HepG2 (cell line): ENCODE results near the gene ADGRL3. TPM values are rescaled to one million over a fixed set of nuclear protein-coding genes. Genes with fewer than 3 reads are reported as not detected.

Experiments used
- ATAC-seq: fragments of 200-7000 bp; cut with Tn5 transposase; 3 replicates; pipeline ENCODE4 v1.9.1; 2020; ENCODE audit warnings: mild to moderate bottlenecking, moderate library complexity
- BruUV-seq: library from RNA; stranded (reverse); fragments of 400-500 nt; replicated peaks from 2 replicates; lab custom pipeline; 2021; lab: Mats Ljungman, UMichigan
- CTCF ChIA-PET: fragments of 300-600 bp; formaldehyde crosslinking; extraction: SDS; loops from one replicate; lab custom pipeline; 2021; ENCODE audit warnings: low total read pairs, inconsistent platforms, low intra/inter-chr PET ratio; lab: Yijun Ruan, JAX
- POLR2A ChIA-PET: fragments of 350-600 bp; sonication (Branson Sonifier 250); formaldehyde crosslinking; loops from one replicate; lab custom pipeline; 2020; ENCODE audit warnings: antibody characterized with exemption, inconsistent platforms; lab: Yijun Ruan, JAX
- DNase-seq: peaks from one replicate; pipeline ENCODE4 v3.0.0-alpha.2; 2015; ENCODE audit warnings: low spot score
- FAIRE-seq: peaks from 3 replicates; lab custom pipeline; 2011; peaks lifted over from hg19 to GRCh38; lab: Jason Lieb, UNC
- H2AFZ ChIP-seq: one replicate; pipeline ENCODE4 v1.6.1; 2011; ENCODE audit warnings: low read length, inconsistent platforms
- H3K27ac ChIP-seq: fragments of 300-600 bp; 3 replicates; pipeline ENCODE4 v1.8.0; 2011; ENCODE audit warnings: mixed run types, mild to moderate bottlenecking, mixed read lengths, low read length, inconsistent platforms; ENCODE audit not compliant: insufficient read depth; ENCODE audit errors: extremely low read length
- H3K27me3 ChIP-seq, 2 experiments: fragments of 200-600 bp in 1 of 2; 2 replicates in 1 of 2; 3 replicates in 1 of 2; pipeline versions ENCODE4 v1.6.0 to v1.8.0; 2011; ENCODE audit warnings: low read length in 2 of 2, mild to moderate bottlenecking in 2 of 2, moderate library complexity in 2 of 2, inconsistent platforms in 1 of 2; ENCODE audit not compliant: insufficient read depth in 2 of 2, control insufficient read depth in 1 of 2
- H3K36me3 ChIP-seq, 2 experiments: fragments of 200-600 bp in 1 of 2; replicated peaks in 1 of 2; 2 replicates in 1 of 2; 3 replicates in 1 of 2; pipeline versions ENCODE4 v1.5.1 to v1.8.0; 2011; ENCODE audit warnings: low read length in 2 of 2, inconsistent platforms in 1 of 2; ENCODE audit not compliant: insufficient read depth in 2 of 2, control insufficient read depth in 1 of 2
- H3K4me1 ChIP-seq: 2 replicates; pipeline ENCODE4 v1.5.1; 2012; ENCODE audit warnings: low read length, inconsistent platforms; ENCODE audit not compliant: insufficient read depth
- H3K4me2 ChIP-seq: 2 replicates; pipeline ENCODE4 v1.6.0; 2011; ENCODE audit warnings: low read depth, low read length, inconsistent platforms
- H3K4me3 ChIP-seq, 3 experiments: fragments of 200-600 bp in 1 of 3; sonication (generic), shearing (Covaris generic) in 1 of 3; replicated peaks in 1 of 3; 2 replicates each; pipeline ENCODE4 v1.5.1; 2011 to 2016; ENCODE audit warnings: low read length in 3 of 3, inconsistent platforms in 2 of 3, low read depth in 2 of 3, mild to moderate bottlenecking in 2 of 3, control low read depth in 1 of 3, mixed read lengths in 1 of 3; ENCODE audit not compliant: insufficient read depth in 1 of 3
- H3K79me2 ChIP-seq: one replicate; pipeline ENCODE4 v1.6.1; 2011; ENCODE audit warnings: low read length, inconsistent platforms; ENCODE audit not compliant: insufficient read depth
- H3K9ac ChIP-seq: 2 replicates; pipeline ENCODE4 v1.6.0; 2011; ENCODE audit warnings: mild to moderate bottlenecking, low read depth, low read length, inconsistent platforms; ENCODE audit not compliant: insufficient read depth
- H3K9me3 ChIP-seq: 2 replicates; pipeline ENCODE4 v1.5.1; 2012; ENCODE audit warnings: mild to moderate bottlenecking, low read length
- H4K20me1 ChIP-seq: 2 replicates; pipeline ENCODE4 v1.6.0; 2011; ENCODE audit warnings: inconsistent platforms, mild to moderate bottlenecking, low read length, moderate library complexity; ENCODE audit not compliant: insufficient read depth
- CEBPG ChIP-seq: IDR thresholded peaks from 2 replicates; pipeline ENCODE4 v1.6.1; 2016
- FOXA1 ChIP-seq, 2 experiments: fragments of 450-650 bp in 1 of 2; sonication (generic) in 1 of 2; formaldehyde crosslinking in 1 of 2; IDR thresholded peaks; 2 replicates each; pipeline versions ENCODE4 v1.4.0 to v1.6.1; 2016 to 2020; ENCODE audit warnings: missing genetic modification reagents in 1 of 2
- NFKB2 ChIP-seq: sonication (generic); formaldehyde crosslinking; IDR thresholded peaks from 2 replicates; pipeline ENCODE4 v1.4.0; 2020; ENCODE audit warnings: missing genetic modification reagents, borderline replicate concordance
- NFRKB ChIP-seq: fragments of 450-650 bp; IDR thresholded peaks from 2 replicates; pipeline ENCODE4 v1.6.1; 2017
- SP2 ChIP-seq: sonication (generic); formaldehyde crosslinking; IDR thresholded peaks from 2 replicates; pipeline ENCODE4 v1.5.1; 2020; ENCODE audit warnings: mild to moderate bottlenecking, missing genetic modification reagents
- TOE1 ChIP-seq: sonication (generic); formaldehyde crosslinking; IDR thresholded peaks from 2 replicates; pipeline ENCODE4 v1.4.0; 2020; ENCODE audit warnings: mild to moderate bottlenecking, missing genetic modification reagents
- YY1 ChIP-seq: IDR thresholded peaks from 2 replicates; pipeline ENCODE4 v1.6.1; 2011; ENCODE audit warnings: low read length, low read depth, moderate library complexity, mild to moderate bottlenecking; ENCODE audit not compliant: insufficient read depth, insufficient replicate concordance
- ZHX2 ChIP-seq, 2 experiments: sonication (generic) in 1 of 2; formaldehyde crosslinking in 1 of 2; IDR thresholded peaks; 2 replicates each; pipeline versions ENCODE4 v1.6.1 to v1.9.0; 2014 to 2022; ENCODE audit warnings: antibody characterized with exemption in 1 of 2, borderline replicate concordance in 1 of 2, inconsistent platforms in 1 of 2, low read depth in 1 of 2, missing genetic modification reagents in 1 of 2
- ZKSCAN8 ChIP-seq: IDR thresholded peaks from 2 replicates; pipeline ENCODE4 v1.6.1; 2016; ENCODE audit warnings: borderline replicate concordance, missing genetic modification reagents, missing compliant biosample characterization
- WGBS: methylation state at CpG from one replicate; pipeline ENCODE4 v1.1.6; 2017; ENCODE audit warnings: low lambda C conversion rate; 5-methylcytosine and 5-hydroxymethylcytosine counted together
- in situ Hi-C: cut with HindIII; loops from 2 replicates; pipeline ENCODE4 v1.10.0; 2017; ENCODE audit warnings: low pct_unique_long_range_greater_than_20kb; ENCODE audit not compliant: extremely low pct_ligation_motif_present
- intact Hi-C: fragments of 100-400 bp; cut with micrococcal nuclease; formaldehyde crosslinking; loops from one replicate; pipeline ENCODE4 v1.10.0; 2022; ENCODE audit not compliant: unreplicated experiment
- polyA plus RNA-seq, 8 experiments: library from polyadenylated mRNA; depleted of rRNA in 3 of 8; stranded (reverse) in 7 of 8; unstranded in 1 of 8; fragments of >200 nt; fragmentation: Illumina TruSeq in 4 of 8; extraction: Trizol in 4 of 8; gene quantifications; 2 replicates each; pipeline versions ENCODE4 v1.2.1 to v1.2.3, GENCODE V29; 2011 to 2016; ENCODE audit warnings: low read depth in 4 of 8, missing spikeins in 1 of 8, mixed read lengths in 1 of 8; ENCODE audit not compliant: insufficient read depth in 1 of 8
- total RNA-seq, 5 experiments: library from RNA; depleted of rRNA; stranded (reverse); fragments of >200 nt; fragmentation: Illumina TruSeq; extraction: Trizol; gene quantifications; 2 replicates each; pipeline ENCODE4 v1.2.3, GENCODE V29; 2016; ENCODE audit warnings: low read depth in 1 of 5
- TF ChIP-seq, protein P1 (sequence below): IDR thresholded peaks from 2 replicates; pipeline ENCODE4 v1.6.1; 2018; ENCODE audit warnings: missing genetic modification reagents, mild to moderate bottlenecking, missing compliant biosample characterization
- TF ChIP-seq, protein P2 (sequence below): sonication (generic); formaldehyde crosslinking; IDR thresholded peaks from 2 replicates; pipeline ENCODE4 v1.8.0; 2022; ENCODE audit warnings: missing genetic modification reagents, low read depth, mild to moderate bottlenecking, borderline replicate concordance

ADGRL3 gene
- total and polyA plus RNA-seq, 2 of the 13 experiments (the other 11 are each of a cell fraction or from before 2014, with no cell fraction given), result 0.04 to 0.05 TPM

DNA sequence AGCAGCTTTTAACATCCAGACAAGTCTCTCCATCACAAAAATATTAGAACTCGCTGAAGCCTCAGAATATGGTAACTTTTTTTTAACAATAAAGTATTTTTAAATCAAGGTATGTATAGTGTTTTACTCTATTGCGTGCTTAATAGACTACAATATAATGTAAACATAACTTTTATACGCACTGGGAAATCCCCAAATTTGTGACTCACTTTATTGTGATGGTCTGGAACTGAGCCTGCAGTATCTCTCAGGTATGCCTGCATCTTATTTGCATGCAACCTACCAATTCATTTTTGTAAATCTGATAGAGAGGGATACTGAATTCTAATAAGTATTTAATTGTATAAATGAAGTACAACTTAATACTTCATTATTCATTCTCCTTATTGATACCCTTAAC, 823.5 kb downstream of the ADGRL3 start:
- no peak for ATAC-seq
- Histone ChIP-seq H3K4me3 (no peak overlapping the region), H3K79me2 (no peaks in the 10 kb centered on the region), H3K9ac (no peak overlapping the region), H3K36me3 (no peaks in the 10 kb centered on the region), H3K4me2 (no peak overlapping the region), H2AFZ (no peak overlapping the region), H3K27ac (no peak overlapping the region), H3K27me3 (no peaks in the 10 kb centered on the region), H3K9me3 (no peaks in the 10 kb centered on the region), H3K4me1 (no peaks in the 10 kb centered on the region), H4K20me1 (no peaks in the 10 kb centered on the region)
- BruUV-seq, result no TSS peak
- POLR2A ChIA-PET, result no interaction called here
- in situ Hi-C loops, result no loop called here
- FAIRE-seq, result no peak
- TF ChIP-seq FOXA1 (IDR thresholded peaks at IDR 0.05), result no peak
- no peak for TF ChIP-seq FOXA1 (CRISPR knock-in tag; IDR thresholded peaks at IDR 0.05)
- TF ChIP-seq CEBPG (CRISPR knock-in tag), result no peak
- TF ChIP-seq, protein P1, sequence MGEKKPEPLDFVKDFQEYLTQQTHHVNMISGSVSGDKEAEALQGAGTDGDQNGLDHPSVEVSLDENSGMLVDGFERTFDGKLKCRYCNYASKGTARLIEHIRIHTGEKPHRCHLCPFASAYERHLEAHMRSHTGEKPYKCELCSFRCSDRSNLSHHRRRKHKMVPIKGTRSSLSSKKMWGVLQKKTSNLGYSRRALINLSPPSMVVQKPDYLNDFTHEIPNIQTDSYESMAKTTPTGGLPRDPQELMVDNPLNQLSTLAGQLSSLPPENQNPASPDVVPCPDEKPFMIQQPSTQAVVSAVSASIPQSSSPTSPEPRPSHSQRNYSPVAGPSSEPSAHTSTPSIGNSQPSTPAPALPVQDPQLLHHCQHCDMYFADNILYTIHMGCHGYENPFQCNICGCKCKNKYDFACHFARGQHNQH (CRISPR knock-in tag), result no peak
- TF ChIP-seq ZHX2 (IDR thresholded peaks at IDR 0.05; ENCODE audit: low read depth), result no peak
- no peak for TF ChIP-seq ZHX2 (CRISPR knock-in tag; IDR thresholded peaks at IDR 0.05; ENCODE audit: borderline replicate concordance)
- TF ChIP-seq NFRKB, result no peak
- TF ChIP-seq, protein P2, sequence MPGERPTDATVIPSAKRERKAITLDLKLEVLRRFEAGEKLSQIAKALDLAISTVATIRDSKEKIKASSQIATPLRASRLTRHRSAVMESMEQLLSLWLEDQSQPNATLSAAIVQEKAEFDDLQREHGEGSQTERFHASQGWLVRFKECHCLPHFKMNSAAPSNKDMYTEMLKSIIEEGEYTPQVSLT (CRISPR knock-in tag), result no peak
- TF ChIP-seq TOE1, result no peak
- no peak for TF ChIP-seq SP2 (CRISPR knock-in tag)
- no peak for TF ChIP-seq NFKB2 (CRISPR knock-in tag)
- no peak for TF ChIP-seq ZKSCAN8 (CRISPR knock-in tag)
- no peak for TF ChIP-seq YY1
- no peak for DNase-seq
- WGBS, result 0% methylated on average over 3 of the region's 3 CpGs
- CTCF ChIA-PET, result no interaction called here
- intact Hi-C loops, result no loop called here
